Heart right ventricle (tissue), 16 donors: ENCODE data around the gene TMEM9. TPM values are rescaled to one million over a fixed set of nuclear protein-coding genes. Genes with fewer than 3 reads are reported as not detected.

ENCODE experiments used
- ATAC-seq, 8 donors: fragments of 200-7000 bp; cut with Tn5 transposase; one replicate each; pipeline ENCODE4 v1.9.1; 2020; ENCODE audit warnings: mild to moderate bottlenecking in 8 of 8, moderate library complexity in 8 of 8, moderate number of reproducible peaks in 1 of 8
- DNase-seq, 2 donors: peaks; one replicate each; pipeline ENCODE4 v3.0.0-alpha.2; 2020
- H3K27ac ChIP-seq, 10 donors: fragments of 200-600 bp; sonication (generic) in 2 of 10; one replicate each; pipeline versions ENCODE4 v1.5.0 to v1.8.0; 2020 to 2022; ENCODE audit warnings: mild to moderate bottlenecking in 3 of 10
- H3K27me3 ChIP-seq, 7 donors: fragments of 200-600 bp; one replicate each; pipeline ENCODE4 v1.8.0; 2021 to 2022; ENCODE audit warnings: mild to moderate bottlenecking in 2 of 7
- H3K36me3 ChIP-seq, 9 donors: fragments of 200-600 bp; sonication (generic) in 1 of 9; one replicate each; pipeline versions ENCODE4 v1.5.0 to v1.8.0; 2020 to 2022; ENCODE audit warnings: mild to moderate bottlenecking in 2 of 9
- H3K4me1 ChIP-seq, 9 donors: fragments of 200-600 bp; sonication (generic) in 1 of 9; one replicate each; pipeline versions ENCODE4 v1.5.0 to v1.8.0; 2020 to 2022; ENCODE audit warnings: mild to moderate bottlenecking in 4 of 9
- H3K4me3 ChIP-seq, 10 donors: fragments of 200-600 bp; sonication (generic) in 2 of 10; one replicate each; pipeline versions ENCODE4 v1.5.0 to v1.8.0; 2020 to 2022; ENCODE audit warnings: mild to moderate bottlenecking in 7 of 10, moderate library complexity in 2 of 10
- H3K9me3 ChIP-seq, 11 donors: fragments of 200-600 bp in 10 of 11; sonication (generic) in 2 of 11; one replicate each; pipeline versions ENCODE4 v1.5.0 to v1.8.0; 2013 to 2022; ENCODE audit warnings: mild to moderate bottlenecking in 2 of 11, control low read depth in 1 of 11, moderate library complexity in 1 of 11
- CTCF ChIP-seq, 9 donors: fragments of 200-600 bp; sonication (generic) in 2 of 9; IDR thresholded peaks; one replicate each; pipeline versions ENCODE4 v1.5.0 to v1.8.0; 2021 to 2022; ENCODE audit warnings: antibody characterized with exemption in 9 of 9, mild to moderate bottlenecking in 5 of 9, moderate library complexity in 1 of 9
- whole genome bisulfite sequencing, 2 donors: extraction: QIAGEN DNeasy Blood & Tissue Kit; methylation state at CpG; one replicate each; pipeline ENCODE4 v1.1.7; 2013; ENCODE audit warnings: inconsistent platforms in 1 of 2; 5-methylcytosine and 5-hydroxymethylcytosine counted together
- intact Hi-C, 10 donors: fragments of 100-400 bp; cut with DNase I; formaldehyde crosslinking; loops; one replicate each; pipeline versions ENCODE4 v1.11.1 to v1.14.2; 2022
- polyA plus RNA-seq, 2 donors: library from polyadenylated mRNA; stranded (reverse); fragments of 200-250 nt; gene quantifications; one replicate each; pipeline ENCODE4 v1.2.3, GENCODE V29; 2013
- total RNA-seq, 10 donors: library from RNA; stranded (reverse); fragmentation: NEBNext Ultra II Directional in 3 of 10; extraction: Animal tissue kit (Norgen Biotek cat#: 25700) in 3 of 10; gene quantifications; one replicate each; pipeline versions ENCODE4 v1.2.1 to v1.2.4, GENCODE V29; 2021 to 2023
- donor health status: Arrhythmogenic right ventricular cardiomyopathy.
- donor health status: ischemic (EF 13 %, LVEDD 7.1; RV severe dilation, severe dysfunction).
- donor health status: healthy with polysubstance abuse.
- donor health status: DM: no; HTN: yes; CAD: no.
- donor health status: DM: no; HTN: no; CAD: no.
- donor health status: ischemic (EF 25% LVEDD 6.9; RV normal size, moderate dysfunction).
- donor health status: ischemic (EF 25% LVEDD 5.7; RV mildly dilated, moderate dysfunction).
- donor health status: healthy.
- donor health status: DM: yes; HTN: yes; CAD: no.
- donor health status: Ischemic cardiomyopathy.
- donor health status: ischemic (EF 35%, LVEDD 5.7; RV mildly dilated, moderate dysfunction).
- donor health status: nonischemic (EF 11% LVEDD 7.7; RV severe dilation, severe dysfunction).
- donor health status: DM: yes; HTN: yes; CAD: no.
- donor health status: PGD.
- donor health status: ischemic (EF 29% LVEDD 5.4; RV normal size, mild dysfunction).
- donor health status: nonischemic (EF 23%, LVEDD 6.1; RV moderate dilation, normal function).

Gene TMEM9
- total and polyA plus RNA-seq, 12 donors = 19.6 to 49.6 (median 25.4) TPM

GRCh38 chr1:201183753-201184152 lies 29.5 kb upstream of the TMEM9 start:
- no peak for ATAC-seq

GRCh38 chr1:201183209-201183608 lies 28.9 kb upstream of the TMEM9 start:
- 92 to 94% methylated on average over 3 of the region's 3 CpGs for WGBS, 2 donors
- TF ChIP-seq CTCF (IDR thresholded peaks at IDR 0.05) = no peak
- no peak for DNase-seq
- peaks cover 0 to 18% (median 5%) of the 10 kb centered on the region in 9 donors for H3K4me1 ChIP-seq
- ATAC-seq = no peak
- peaks cover 0 to 8% (median 0%) of the 10 kb centered on the region in 11 donors for H3K9me3 ChIP-seq
- no peak overlapping the region for H3K27ac ChIP-seq
- no peak overlapping the region for H3K4me3 ChIP-seq
- no peaks in the 10 kb centered on the region for H3K36me3 ChIP-seq
- H3K27me3 ChIP-seq = peaks cover 0 to 9% (median 0%) of the 10 kb centered on the region in 7 donors
- intact Hi-C loops = no loop called here

More at GRCh38 chr1:201183753-201184152, 29.5 kb upstream of the TMEM9 start:
- no peak for TF ChIP-seq CTCF (IDR thresholded peaks at IDR 0.05)
- no peak for DNase-seq
- H3K27me3 ChIP-seq = peaks cover 0 to 9% (median 0%) of the 10 kb centered on the region in 7 donors
- no peak overlapping the region for H3K4me3 ChIP-seq
- H3K27ac ChIP-seq = no peak overlapping the region
- intact Hi-C loops = no loop called here
- peaks cover 0 to 5% (median 0%) of the 10 kb centered on the region in 11 donors for H3K9me3 ChIP-seq
- WGBS, 2 donors = 85 to 92% methylated on average over 5 of the region's 5 CpGs
- H3K4me1 ChIP-seq = peaks cover 0 to 18% (median 5%) of the 10 kb centered on the region in 9 donors
- H3K36me3 ChIP-seq = no peaks in the 10 kb centered on the region

DNA sequence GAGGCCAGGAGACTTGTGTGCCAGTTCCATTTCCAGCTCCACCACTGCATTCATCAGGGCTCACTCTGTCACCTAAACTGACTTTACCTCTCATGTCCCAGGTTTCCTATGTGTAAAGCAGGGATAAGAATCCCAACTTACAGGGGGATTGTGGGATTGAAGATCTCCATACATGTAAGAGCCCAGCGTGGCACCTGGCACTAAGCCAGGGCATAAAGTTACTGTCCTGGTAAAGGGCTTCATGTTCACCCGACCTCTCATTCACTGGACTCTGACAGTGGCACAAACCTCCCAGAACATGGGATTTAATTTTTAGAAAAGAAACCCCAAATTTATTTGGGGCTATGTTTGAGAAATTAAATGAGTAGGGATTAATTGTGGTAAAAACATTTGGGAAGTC lies 27.5 kb upstream of the TMEM9 start:
- H3K36me3 ChIP-seq = no peaks in the 10 kb centered on the region
- no peak for DNase-seq
- no peak overlapping the region for H3K4me3 ChIP-seq
- peaks cover 0 to 18% (median 5%) of the 10 kb centered on the region in 9 donors for H3K4me1 ChIP-seq
- no peak overlapping the region for H3K27ac ChIP-seq
- 68 to 74% methylated on average over 2 of the region's 2 CpGs for WGBS, 2 donors
- no peak for TF ChIP-seq CTCF (IDR thresholded peaks at IDR 0.05)
- no peak for ATAC-seq
- peaks cover 0 to 9% (median 0%) of the 10 kb centered on the region in 7 donors for H3K27me3 ChIP-seq
- intact Hi-C loops = no loop called here
- H3K9me3 ChIP-seq = peaks cover 0 to 8% (median 0%) of the 10 kb centered on the region in 11 donors

- intact Hi-C loops = no loop called here
- DNase-seq (no peak), ATAC-seq (no peak)
- Histone ChIP-seq H3K4me1 (peaks cover 0 to 18% (median 5%) of the 10 kb centered on the region in 9 donors), H3K36me3 (no peaks in the 10 kb centered on the region), H3K27ac (no peak overlapping the region), H3K9me3 (peaks cover 0 to 8% (median 0%) of the 10 kb centered on the region in 11 donors), H3K27me3 (peaks cover 0 to 9% (median 0%) of the 10 kb centered on the region in 7 donors), H3K4me3 (no peak overlapping the region)
- WGBS, 2 donors = 90 to 97% methylated on average over 1 of the region's 1 CpG
- no peak for TF ChIP-seq CTCF (IDR thresholded peaks at IDR 0.05)
Observed at GRCh38 chr1:201181323-201181722, 27.0 kb upstream of the TMEM9 start.
